Measurements from ENCODE around the gene MRPL38. TPM values are rescaled to one million over a fixed set of nuclear protein-coding genes. Genes with fewer than 3 reads are reported as not detected.

The MRPL38 gene
- total and polyA plus RNA-seq, 2 donors (not counting 1 experiment from before 2014, with no cell fraction given), result 126 to 127 TPM

GRCh38 chr17:75854101-75854748 lies 50.5 kb downstream of the MRPL38 start:
- no peak for DNase-seq
- TF ChIP-seq CTCF (IDR thresholded peaks at IDR 0.05) (no peak), EZH2 (IDR thresholded peaks at IDR 0.05; ENCODE audit: borderline replicate concordance, insufficient read depth, low read depth, low read length, poor library complexity, severe bottlenecking) (no peak)
- H3K4me3 Mint-ChIP-seq, result no peak overlapping the region
- 57% methylated on average over 5 of the region's 7 CpGs for WGBS (ENCODE audit: insufficient coverage)
- Histone ChIP-seq H3K79me2 (ENCODE audit: control insufficient read depth, insufficient read depth, low read length) (peaks cover 53% of the 10 kb centered on the region), H4K20me1 (ENCODE audit: control insufficient read depth, insufficient read depth, low read length, poor library complexity, severe bottlenecking) (peaks cover 2% of the 10 kb centered on the region), H3K9me3 (ENCODE audit: control extremely low read depth in 1 of 3, control insufficient read depth in 2 of 3, insufficient read depth in 1 of 3, low read length in 2 of 3) (no peaks in the 10 kb centered on the region), H3K4me1 (ENCODE audit: control insufficient read depth in 2 of 2, insufficient read depth in 2 of 2, low read length in 2 of 2) (peaks cover 29 to 47% of the 10 kb centered on the region in 2 donors), H3K4me2 (replicated peaks; ENCODE audit: low read depth, low read length, poor library complexity, severe bottlenecking) (peak overlapping the region; percentile 93), H3K27me3 (replicated peaks in 1 of 4; ENCODE audit: control extremely low read depth in 1 of 4, control insufficient read depth in 3 of 4, insufficient read depth in 4 of 4, low read length in 3 of 4) (no peaks in the 10 kb centered on the region), H2AFZ (ENCODE audit: insufficient read depth, low read depth, low read length, poor library complexity, severe bottlenecking) (peak overlapping the region; percentile 71), H3K27ac (ENCODE audit: low read length in 2 of 2) (peak overlapping the region; percentile 85 to 92), H3K9ac (ENCODE audit: low read length) (peak overlapping the region; percentile 95), H3K36me3 (replicated peaks in 1 of 2; ENCODE audit: control extremely low read depth in 1 of 2, control insufficient read depth in 1 of 2, extremely low read depth in 1 of 2, insufficient read depth in 2 of 2, low read length in 1 of 2) (peaks cover 7 to 26% of the 10 kb centered on the region in 2 experiments), H3K4me3 (ENCODE audit: control extremely low read depth in 1 of 5, extremely low read depth in 1 of 5, insufficient read depth in 1 of 5, low read depth in 2 of 5, low read length in 4 of 5) (peak overlapping the region; percentile 69 to 95 (median 89))
- ChIA-PET CTCF (interaction anchor here (0.7 to 4.1 kb wide), 8 partner anchors 10 to 425 kb away, joined by 3 to 53 read pairs (median 12); partner anchors contain the start of genes MRPL38 and UNC13D), POLR2A (interaction anchor here (0.5 to 3.6 kb wide), 13 partner anchors 9 to 213 kb away, joined by 3 to 82 read pairs (median 9); partner anchors contain the start of genes GALK1, TRIM47, TRIM65 and UNC13D)
- no peaks in the 10 kb centered on the region for H3K9me3 Mint-ChIP-seq (ENCODE audit: insufficient read depth)
- intact Hi-C loops (cut with micrococcal nuclease), result loop anchor here (10.0 kb wide), 1 partner anchor 189 kb away; the partner anchor contains the start of genes RECQL5 and SAP30BP
- H3K27ac Mint-ChIP-seq, result no peak overlapping the region
- peaks cover 38% of the 10 kb centered on the region for H3K4me1 Mint-ChIP-seq
- no peaks in the 10 kb centered on the region for H3K27me3 Mint-ChIP-seq
- ATAC-seq (ENCODE audit: low read depth), result no peak

- Histone ChIP-seq H3K9ac (ENCODE audit: low read length) (no peak overlapping the region), H3K36me3 (replicated peaks in 1 of 2; ENCODE audit: control extremely low read depth in 1 of 2, control insufficient read depth in 1 of 2, extremely low read depth in 1 of 2, insufficient read depth in 2 of 2, low read length in 1 of 2) (peaks cover 7 to 34% of the 10 kb centered on the region in 2 experiments), H3K79me2 (ENCODE audit: control insufficient read depth, insufficient read depth, low read length) (peaks cover 58% of the 10 kb centered on the region), H3K4me3 (ENCODE audit: control extremely low read depth in 1 of 5, extremely low read depth in 1 of 5, insufficient read depth in 1 of 5, low read depth in 2 of 5, low read length in 4 of 5) (no peak overlapping the region), H3K27ac (ENCODE audit: low read length in 2 of 2) (no peak overlapping the region), H3K4me2 (replicated peaks; ENCODE audit: low read depth, low read length, poor library complexity, severe bottlenecking) (no peak overlapping the region), H3K27me3 (replicated peaks in 1 of 4; ENCODE audit: control extremely low read depth in 1 of 4, control insufficient read depth in 3 of 4, insufficient read depth in 4 of 4, low read length in 3 of 4) (no peaks in the 10 kb centered on the region), H4K20me1 (ENCODE audit: control insufficient read depth, insufficient read depth, low read length, poor library complexity, severe bottlenecking) (peaks cover 10% of the 10 kb centered on the region), H3K4me1 (ENCODE audit: control insufficient read depth in 2 of 2, insufficient read depth in 2 of 2, low read length in 2 of 2) (peaks cover 22 to 46% of the 10 kb centered on the region in 2 donors), H3K9me3 (ENCODE audit: control extremely low read depth in 1 of 3, control insufficient read depth in 2 of 3, insufficient read depth in 1 of 3, low read length in 2 of 3) (no peaks in the 10 kb centered on the region), H2AFZ (ENCODE audit: insufficient read depth, low read depth, low read length, poor library complexity, severe bottlenecking) (no peak overlapping the region)
- Mint-ChIP-seq H3K4me3 (peak overlapping the region; percentile 44), H3K9me3 (ENCODE audit: insufficient read depth) (no peaks in the 10 kb centered on the region), H3K4me1 (peaks cover 34% of the 10 kb centered on the region), H3K27ac (peak overlapping the region; percentile 68), H3K27me3 (no peaks in the 10 kb centered on the region)
- intact Hi-C loops (cut with micrococcal nuclease), result loop anchor here (10.0 kb wide), 1 partner anchor 189 kb away; the partner anchor contains the start of genes RECQL5 and SAP30BP
- ATAC-seq (ENCODE audit: low read depth), result no peak
- TF ChIP-seq CTCF (IDR thresholded peaks at IDR 0.05) (no peak), EZH2 (IDR thresholded peaks at IDR 0.05; ENCODE audit: borderline replicate concordance, insufficient read depth, low read depth, low read length, poor library complexity, severe bottlenecking) (no peak)
- POLR2A ChIA-PET, result interaction anchor here (3.2 to 3.6 kb wide), 2 partner anchors 8 to 25 kb away, joined by 24 to 82 read pairs; partner anchors contain the start of genes TRIM47 and UNC13D
- CTCF ChIA-PET, result interaction anchor here (0.7 to 4.1 kb wide), 3 partner anchors 9 to 426 kb away, joined by 3 to 53 read pairs (median 3); partner anchors contain the start of gene UNC13D
- 93% methylated on average over 3 of the region's 7 CpGs for WGBS (ENCODE audit: insufficient coverage)
- no peak for DNase-seq
Measured at GRCh38 chr17:75853433-75853832, 51.3 kb downstream of the MRPL38 start.
